GM21786 (cell line): ENCODE results near the gene ARHGAP42.
"Not testable (repeated sequence)": the region's sequence is repeated elsewhere in the genome, so short reads cannot be mapped to it uniquely, and the experiment has no call there.

Experiments used
- ATAC-seq: cut with Tn5 transposase; IDR thresholded peaks from one replicate; pipeline ENCODE4 v1.9.1; 2021; ENCODE audit not compliant: unreplicated experiment

ARHGAP42 gene

GRCh38 chr11:101008961-101009689, 322.0 kb downstream of the ARHGAP42 start:
- ATAC-seq, result no peak

- ATAC-seq, result no peak
These were observed 322.6 kb downstream of the ARHGAP42 start for GRCh38 chr11:101009690-101010055.

DNA sequence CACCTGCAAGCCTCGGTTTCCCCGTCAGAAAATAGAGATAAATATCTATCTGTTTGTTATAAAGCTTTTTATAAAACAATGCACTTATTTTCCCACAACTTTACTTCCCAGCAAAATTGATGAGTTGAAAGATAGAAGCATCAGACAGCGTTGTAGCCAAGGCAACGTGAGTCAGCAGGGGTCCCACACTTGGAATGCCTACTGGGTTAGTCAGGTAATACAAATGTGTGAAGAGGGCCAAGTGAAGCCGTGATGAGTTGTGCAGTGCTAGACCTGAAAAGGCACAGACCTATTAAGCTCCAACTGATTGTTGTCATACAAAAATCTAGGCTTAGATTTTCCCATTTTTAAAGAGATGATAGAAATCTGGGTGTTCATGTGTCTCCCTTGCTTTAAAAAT, 323.8 kb downstream of the ARHGAP42 start:
- ATAC-seq, result no peak

DNA sequence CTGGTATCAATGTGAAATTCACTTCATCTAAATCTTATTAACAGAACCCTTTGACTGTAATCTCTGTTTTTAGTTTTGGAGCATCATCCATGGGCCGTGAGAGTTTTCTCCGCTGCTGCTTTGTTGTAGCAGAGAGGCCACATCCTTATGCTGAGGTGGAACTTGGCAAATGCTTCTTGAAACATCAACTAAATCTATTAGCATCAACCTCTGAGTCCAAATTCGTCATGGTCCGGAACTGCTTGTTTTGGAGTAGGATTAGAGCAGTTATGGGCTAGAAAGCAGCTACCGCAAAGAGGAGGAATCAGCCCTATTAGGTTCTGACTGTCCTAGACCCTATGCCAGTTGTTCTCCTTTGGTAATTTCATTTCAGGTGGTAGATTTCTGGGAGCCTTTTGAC, 324.8 kb downstream of the ARHGAP42 start:
- no peak for ATAC-seq

- not testable (repeated sequence) for ATAC-seq
These were observed 326.6 kb downstream of the ARHGAP42 start for GRCh38 chr11:101013702-101014101.

DNA sequence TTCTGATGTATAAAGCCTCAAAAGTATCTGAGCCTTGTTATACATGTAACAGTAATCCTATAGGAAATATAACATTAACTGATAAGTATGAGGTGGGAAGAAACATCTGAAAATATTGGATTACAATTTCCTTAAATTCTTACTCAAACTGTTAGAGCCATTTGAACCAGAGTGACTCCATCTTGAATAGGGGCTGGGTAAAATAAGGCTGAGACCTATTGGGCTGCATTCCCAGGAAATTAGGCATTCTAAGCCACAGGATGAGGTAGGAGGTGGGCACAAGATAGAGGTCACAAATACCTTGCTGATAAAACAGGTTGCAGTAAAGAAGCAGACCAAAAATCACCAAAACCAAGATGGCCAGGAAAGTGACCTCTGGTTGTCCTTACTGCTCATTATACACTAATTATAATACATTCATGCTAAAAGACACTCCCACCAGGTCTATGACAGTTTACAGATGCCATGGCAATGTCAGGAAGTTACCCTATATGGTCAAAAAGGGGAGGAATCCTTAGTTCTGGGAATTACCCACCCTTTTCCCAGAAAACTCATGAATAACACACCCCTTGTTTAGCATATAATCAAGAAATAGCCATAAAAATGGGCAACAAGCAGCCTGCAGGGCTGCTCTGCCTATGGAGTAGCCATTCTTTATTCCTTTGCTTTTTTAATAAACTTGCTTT, 327.7 kb downstream of the ARHGAP42 start:
- no peak for ATAC-seq

GRCh38 chr11:101019870-101020269, 332.8 kb downstream of the ARHGAP42 start:
- ATAC-seq, result no peak

GRCh38 chr11:101022256-101022655, 335.2 kb downstream of the ARHGAP42 start:
- no peak for ATAC-seq

DNA sequence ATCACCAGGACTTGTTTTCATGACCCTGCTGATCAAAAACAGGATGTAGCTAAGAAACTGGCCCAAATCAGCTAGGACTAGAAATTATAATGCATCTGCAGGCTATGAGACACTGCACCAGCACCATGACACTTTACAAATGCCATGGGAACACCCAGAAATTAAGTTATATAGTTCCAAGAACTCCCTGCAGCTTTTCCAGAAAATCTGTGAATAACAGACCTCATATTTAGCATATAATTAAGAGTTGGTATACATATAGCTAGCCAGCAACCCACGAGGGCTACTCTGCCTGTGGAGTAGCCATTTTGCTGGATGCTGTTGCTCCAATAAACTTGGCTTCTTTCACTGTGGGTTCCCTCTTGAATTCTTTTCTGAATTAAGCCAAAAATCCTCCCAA, 341.6 kb downstream of the ARHGAP42 start:
- no peak for ATAC-seq

DNA sequence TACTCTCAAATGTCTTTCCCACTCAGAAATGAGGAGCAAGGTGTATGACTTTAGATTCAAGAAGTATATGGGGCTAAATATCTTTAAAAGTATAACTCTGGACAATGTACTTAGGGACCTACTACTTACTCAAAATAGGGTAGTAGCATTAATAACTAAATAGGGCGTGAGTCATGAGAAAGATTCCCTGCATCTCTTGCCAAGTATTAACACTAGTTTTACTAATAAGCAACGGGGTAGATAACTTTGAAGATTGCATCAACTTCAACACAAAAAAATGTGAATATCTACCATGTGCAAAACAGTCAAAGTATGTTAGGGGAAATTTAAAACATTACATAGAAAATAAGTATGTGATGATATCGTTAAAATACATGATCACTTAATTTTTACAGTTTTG, 342.9 kb downstream of the ARHGAP42 start:
- ATAC-seq, result no peak

DNA sequence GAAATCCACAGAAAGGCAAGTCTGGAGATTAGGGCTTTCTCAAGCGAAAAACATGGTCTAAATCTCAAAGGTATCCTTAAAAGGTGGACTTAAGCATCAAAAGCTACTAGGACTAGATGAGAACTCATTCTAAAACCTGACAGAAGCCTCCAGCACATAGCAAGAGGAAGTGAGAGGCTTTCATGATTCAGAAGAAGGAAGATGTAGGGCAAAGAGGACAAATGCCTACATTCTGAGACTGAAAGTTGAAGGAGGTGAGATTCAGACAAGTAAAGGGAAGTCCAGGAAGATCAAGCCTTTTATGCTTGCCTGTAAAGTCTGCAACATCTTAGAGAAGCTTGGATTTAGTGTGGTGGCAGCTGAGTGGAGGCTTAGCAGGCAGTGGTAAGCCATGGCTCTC, 343.6 kb downstream of the ARHGAP42 start:
- peak; percentile 52 for ATAC-seq

- ATAC-seq, result no peak
These were observed 344.6 kb downstream of the ARHGAP42 start for GRCh38 chr11:101031713-101032112.

- no peak for ATAC-seq
These were observed 345.9 kb downstream of the ARHGAP42 start for GRCh38 chr11:101032991-101033390.

DNA sequence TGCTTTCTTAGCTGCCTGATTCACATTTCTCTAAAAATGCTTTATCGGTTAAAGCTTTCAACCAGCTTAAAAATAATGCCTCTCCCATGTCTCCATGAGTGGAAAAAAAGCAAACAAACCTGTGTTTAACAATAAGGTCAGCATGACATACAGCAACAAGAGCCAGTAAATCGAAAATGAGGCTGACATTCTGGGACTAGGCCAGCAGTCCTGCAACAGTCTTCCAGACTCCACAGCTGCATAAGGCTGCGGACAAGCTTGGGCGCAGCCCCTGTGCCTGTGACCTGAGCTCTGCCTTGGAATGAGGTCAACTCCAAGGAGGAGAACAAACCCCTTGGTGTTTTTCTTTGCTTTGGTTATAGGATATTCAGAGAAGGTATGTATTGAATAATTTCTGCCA, 347.0 kb downstream of the ARHGAP42 start:
- ATAC-seq, result no peak

DNA sequence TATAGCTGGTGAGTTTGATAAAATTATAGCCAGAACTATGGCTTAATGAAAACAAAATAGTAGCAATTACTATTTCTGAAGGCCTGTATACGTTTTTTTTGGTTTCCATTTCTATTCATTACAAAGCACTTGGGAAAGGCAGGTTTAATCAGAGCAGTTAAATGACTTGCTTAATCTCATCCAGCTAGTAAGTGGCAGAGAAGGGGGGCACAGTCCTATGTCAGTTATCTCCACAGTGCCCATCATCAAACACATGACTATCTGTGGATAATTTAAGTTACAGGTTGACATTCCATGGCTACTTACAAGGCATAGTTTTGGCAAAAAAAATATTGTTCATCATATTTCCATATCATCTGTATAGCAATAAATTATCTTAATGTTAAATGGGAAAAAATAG, 348.8 kb downstream of the ARHGAP42 start:
- ATAC-seq, result no peak
